GM12874 (cell line): ENCODE results near the gene CORO2B.

ENCODE experiments used
- CTCF ChIP-seq: IDR thresholded peaks from 2 replicates; pipeline ENCODE4 v1.5.1; 2011; ENCODE audit warnings: low read depth, mild to moderate bottlenecking, control low read depth, low read length, moderate library complexity; ENCODE audit not compliant: insufficient read depth

Gene CORO2B

GRCh38 chr15:68550498-68551295, 28.1 kb upstream of the CORO2B start:
- peak; percentile 84 for TF ChIP-seq CTCF

- no peak for TF ChIP-seq CTCF
These were observed 27.5 kb upstream of the CORO2B start for GRCh38 chr15:68551296-68551635.

GRCh38 chr15:68552344-68552743, 26.4 kb upstream of the CORO2B start:
- TF ChIP-seq CTCF = no peak

- no peak for TF ChIP-seq CTCF
These were observed 26.0 kb upstream of the CORO2B start for GRCh38 chr15:68552773-68553172.

GRCh38 chr15:68553314-68553993, 25.3 kb upstream of the CORO2B start:
- no peak for TF ChIP-seq CTCF

GRCh38 chr15:68553994-68554720, 24.6 kb upstream of the CORO2B start:
- peak; percentile 76 for TF ChIP-seq CTCF
